Mesodermal cell (in vitro differentiated cells): ENCODE results near the gene ADCY5.

Experiments
- H3K27ac ChIP-seq: 2 replicates; pipeline ENCODE4 v1.7.0; 2013; ENCODE audit warnings: mild to moderate bottlenecking, low read depth, low read length, moderate library complexity; ENCODE audit not compliant: severe bottlenecking
- H3K36me3 ChIP-seq: 2 replicates; pipeline ENCODE4 v1.7.1; 2013; ENCODE audit warnings: mild to moderate bottlenecking, low read length, moderate library complexity; ENCODE audit not compliant: control insufficient read depth, insufficient read depth
- H3K4me1 ChIP-seq: one replicate; pipeline ENCODE4 v1.7.1; 2013; ENCODE audit warnings: mild to moderate bottlenecking, low read length; ENCODE audit not compliant: insufficient read depth, control insufficient read depth, poor library complexity, severe bottlenecking
- H3K4me3 ChIP-seq: 2 replicates; pipeline ENCODE4 v1.7.0; 2013; ENCODE audit warnings: low read length, control low read depth, mild to moderate bottlenecking; ENCODE audit not compliant: insufficient read depth, poor library complexity, severe bottlenecking; ENCODE audit errors: extremely low read depth
- H3K9me3 ChIP-seq: 2 replicates; pipeline ENCODE4 v1.7.1; 2013; ENCODE audit warnings: mild to moderate bottlenecking, low read length, moderate library complexity; ENCODE audit not compliant: control insufficient read depth
- WGBS, 2 experiments: methylation state at CpG; one replicate each; pipeline ENCODE4 v1.1.5; 2013; ENCODE audit warnings: missing lambda C conversion rate in 2 of 2; ENCODE audit not compliant: insufficient coverage in 2 of 2; 5-methylcytosine and 5-hydroxymethylcytosine counted together

Gene ADCY5

DNA sequence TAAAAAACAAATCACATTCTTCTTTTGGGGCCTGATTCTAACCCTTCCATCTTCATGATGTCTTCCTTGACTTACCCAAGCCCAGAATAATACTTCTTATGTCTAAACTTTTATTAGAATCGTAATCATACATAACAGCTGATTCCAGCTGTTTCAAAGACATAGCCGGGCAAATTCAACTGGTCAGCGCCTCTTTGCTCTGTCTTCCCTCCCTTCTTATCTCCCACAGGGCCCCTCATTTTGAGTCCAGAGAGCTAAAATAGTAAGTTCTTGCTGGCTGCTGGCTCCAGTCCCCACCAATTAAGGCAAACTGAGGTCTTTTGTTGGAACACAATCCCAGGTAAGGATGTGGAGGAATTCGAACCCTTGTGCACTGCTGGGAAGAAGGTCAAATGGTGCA lies 108.6 kb downstream of the ADCY5 start:
- Histone ChIP-seq H3K27ac (no peak overlapping the region), H3K4me3 (no peak overlapping the region), H3K9me3 (no peaks in the 10 kb centered on the region), H3K4me1 (peaks cover 22% of the 10 kb centered on the region), H3K36me3 (no peaks in the 10 kb centered on the region)
- 74 to 92% methylated on average over 4 of the region's 4 CpGs for WGBS, 2 experiments

DNA sequence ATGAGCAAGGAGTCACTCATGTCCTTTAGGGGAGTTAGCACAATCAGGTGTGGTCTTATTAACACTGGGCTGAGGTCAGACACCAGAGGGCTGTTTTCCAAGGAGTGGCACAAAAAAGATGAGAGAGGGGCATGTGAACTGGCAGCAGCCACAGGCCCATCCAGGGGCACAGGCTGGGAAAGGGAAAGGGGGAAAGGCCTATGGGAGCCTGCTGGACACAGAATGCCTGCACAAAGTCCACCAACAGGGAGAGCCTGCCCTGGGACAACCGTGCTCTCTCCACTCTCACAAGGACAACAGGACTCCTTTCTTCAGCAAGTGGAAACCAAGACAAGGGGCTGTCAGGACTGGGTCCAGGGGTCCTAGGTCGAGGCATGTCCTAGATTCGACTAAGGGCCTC lies 109.6 kb downstream of the ADCY5 start:
- Histone ChIP-seq H3K4me3 (no peak overlapping the region), H3K27ac (no peak overlapping the region), H3K4me1 (peaks cover 12% of the 10 kb centered on the region), H3K36me3 (no peaks in the 10 kb centered on the region), H3K9me3 (no peaks in the 10 kb centered on the region)
- WGBS, 2 experiments: 78% methylated on average over 3 of the region's 3 CpGs; no CpG with 5 or more reads in 1 of the 2 experiments

DNA sequence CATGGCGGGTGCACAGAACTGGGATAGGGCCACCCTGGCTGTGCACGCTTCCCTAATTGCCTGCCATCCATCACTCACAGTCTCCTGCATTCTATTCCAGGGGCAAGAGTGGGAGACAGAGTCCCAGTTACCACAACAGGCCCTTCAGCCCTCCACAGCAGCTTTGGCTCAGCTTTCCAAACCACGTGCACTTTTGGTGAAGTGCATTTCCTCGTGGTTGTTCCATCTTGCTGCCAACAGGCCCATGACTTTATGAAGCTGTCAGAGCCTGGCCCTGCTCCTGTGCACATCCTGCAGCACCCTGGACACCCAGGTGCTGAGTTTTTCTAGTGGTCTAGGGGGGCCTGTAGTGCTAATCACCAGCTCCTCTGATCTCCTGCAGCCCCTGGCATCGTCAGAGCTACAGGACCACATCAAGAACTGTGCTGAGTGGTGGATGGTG lies 110.2 kb downstream of the ADCY5 start:
- H3K36me3 ChIP-seq: no peaks in the 10 kb centered on the region
- no peaks in the 10 kb centered on the region for H3K9me3 ChIP-seq
- H3K4me1 ChIP-seq: peaks cover 6% of the 10 kb centered on the region
- H3K4me3 ChIP-seq: no peak overlapping the region
- no peak overlapping the region for H3K27ac ChIP-seq
- 72 to 88% methylated on average over 5 of the region's 5 CpGs for WGBS, 2 experiments

- Histone ChIP-seq H3K4me1 (peaks cover under 1% of the 10 kb centered on the region), H3K36me3 (no peaks in the 10 kb centered on the region), H3K27ac (no peak overlapping the region), H3K9me3 (no peaks in the 10 kb centered on the region), H3K4me3 (no peak overlapping the region)
- WGBS, 2 experiments: 89% methylated on average over 6 to 8 of the region's 8 CpGs
These were observed 110.8 kb downstream of the ADCY5 start for GRCh38 chr3:123337948-123338619.

DNA sequence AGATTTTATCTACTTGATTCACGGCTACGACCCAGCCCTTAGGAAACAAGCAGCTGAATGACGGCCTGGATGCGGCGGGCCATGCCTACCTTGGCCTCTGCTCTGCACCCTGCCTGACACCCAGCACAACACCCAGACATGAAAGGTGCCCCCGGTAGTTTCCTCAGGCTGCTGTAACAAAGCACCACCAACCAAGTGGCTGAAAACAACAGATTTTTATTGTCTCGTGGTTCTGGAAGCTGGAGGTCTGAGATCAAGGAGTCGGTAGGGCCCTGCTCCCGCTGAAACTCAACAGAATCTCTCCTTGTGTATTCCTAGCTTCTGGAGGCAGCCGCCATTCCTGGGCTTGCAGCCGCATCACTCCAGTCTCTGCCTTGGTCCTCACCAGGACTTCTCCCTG lies 111.7 kb downstream of the ADCY5 start:
- Histone ChIP-seq H3K9me3 (no peaks in the 10 kb centered on the region), H3K4me1 (peaks cover 4% of the 10 kb centered on the region), H3K27ac (no peak overlapping the region), H3K36me3 (no peaks in the 10 kb centered on the region), H3K4me3 (no peak overlapping the region)
- 85 to 91% methylated on average over 6 to 10 of the region's 11 CpGs for WGBS, 2 experiments

GRCh38 chr3:123336441-123336851 lies 112.4 kb downstream of the ADCY5 start:
- 83 to 98% methylated on average over 5 of the region's 7 CpGs for WGBS, 2 experiments
- no peaks in the 10 kb centered on the region for H3K36me3 ChIP-seq
- no peaks in the 10 kb centered on the region for H3K9me3 ChIP-seq
- no peak overlapping the region for H3K4me3 ChIP-seq
- no peak overlapping the region for H3K27ac ChIP-seq
- H3K4me1 ChIP-seq: peaks cover 11% of the 10 kb centered on the region

DNA sequence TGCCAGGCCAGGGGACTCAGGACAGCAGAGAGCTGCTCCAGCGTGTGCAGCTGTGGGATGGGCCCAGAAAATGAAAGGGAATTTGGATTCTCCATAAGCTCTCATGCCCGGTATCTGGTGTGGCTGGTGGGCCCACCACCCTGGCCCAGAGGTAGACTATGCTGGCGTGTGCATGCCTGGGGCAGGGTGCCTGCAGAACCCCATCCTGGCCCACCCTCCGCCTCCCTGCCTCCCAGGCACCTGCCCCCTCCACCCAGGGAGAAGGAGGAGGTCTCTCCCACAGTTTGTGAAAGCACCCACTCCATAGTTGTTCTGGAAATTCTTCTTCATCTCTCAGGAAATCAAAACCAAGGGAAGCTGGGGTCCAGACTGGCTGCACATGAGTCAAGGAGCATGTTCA lies 112.9 kb downstream of the ADCY5 start:
- Histone ChIP-seq H3K27ac (no peak overlapping the region), H3K9me3 (no peaks in the 10 kb centered on the region), H3K4me1 (peaks cover 16% of the 10 kb centered on the region), H3K36me3 (no peaks in the 10 kb centered on the region), H3K4me3 (no peak overlapping the region)
- WGBS, 2 experiments: 67 to 75% methylated on average over 2 to 3 of the region's 4 CpGs

DNA sequence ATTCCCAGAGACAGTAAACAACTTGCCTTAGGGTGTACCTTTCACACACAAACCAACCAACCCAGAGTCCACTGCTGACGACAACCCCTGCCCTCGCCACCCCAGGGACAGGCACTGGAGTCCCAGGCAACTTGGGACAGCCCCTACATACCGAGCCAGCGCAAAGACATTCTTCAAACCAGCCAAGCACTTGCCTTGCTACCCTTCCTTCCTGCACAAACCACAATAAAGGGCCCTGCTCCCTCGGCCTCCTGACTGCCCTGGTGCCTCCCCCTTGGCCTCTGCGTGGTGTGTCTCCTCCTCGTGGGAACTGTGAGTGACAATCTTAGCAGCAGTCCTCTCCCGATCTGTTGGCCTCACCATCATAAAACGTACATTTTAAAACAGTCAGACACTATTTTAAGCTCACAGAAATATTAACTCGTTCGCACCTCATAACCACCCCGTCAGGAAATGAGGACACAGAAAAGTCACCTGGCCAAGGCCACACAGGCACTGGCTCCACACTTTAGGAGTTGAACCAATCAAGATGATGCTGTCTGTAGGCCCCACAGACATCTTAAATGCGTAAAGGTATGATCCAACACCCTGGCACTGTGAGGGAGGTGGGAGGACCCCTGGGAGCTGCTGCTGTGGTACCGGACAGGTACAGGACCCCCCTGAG lies 113.8 kb downstream of the ADCY5 start:
- H3K4me1 ChIP-seq: peaks cover 23% of the 10 kb centered on the region
- no peaks in the 10 kb centered on the region for H3K36me3 ChIP-seq
- no peak overlapping the region for H3K4me3 ChIP-seq
- no peaks in the 10 kb centered on the region for H3K9me3 ChIP-seq
- 86 to 90% methylated on average over 11 to 13 of the region's 14 CpGs for WGBS, 2 experiments
- no peak overlapping the region for H3K27ac ChIP-seq

- Histone ChIP-seq H3K4me3 (no peak overlapping the region), H3K4me1 (peaks cover 23% of the 10 kb centered on the region), H3K9me3 (no peaks in the 10 kb centered on the region), H3K27ac (no peak overlapping the region), H3K36me3 (no peaks in the 10 kb centered on the region)
- WGBS, 2 experiments: 94 to 95% methylated on average over 6 of the region's 7 CpGs
These were observed 114.8 kb downstream of the ADCY5 start for GRCh38 chr3:123334056-123334455.

GRCh38 chr3:123333401-123333800 lies 115.5 kb downstream of the ADCY5 start:
- WGBS, 2 experiments: 67 to 82% methylated on average over 5 of the region's 10 CpGs
- no peaks in the 10 kb centered on the region for H3K36me3 ChIP-seq
- peaks cover 23% of the 10 kb centered on the region for H3K4me1 ChIP-seq
- H3K27ac ChIP-seq: no peak overlapping the region
- H3K4me3 ChIP-seq: no peak overlapping the region
- H3K9me3 ChIP-seq: no peaks in the 10 kb centered on the region

- H3K4me3 ChIP-seq: no peak overlapping the region
- 92 to 96% methylated on average over 10 to 13 of the region's 15 CpGs for WGBS, 2 experiments
These were observed 116.7 kb downstream of the ADCY5 start for GRCh38 chr3:123332124-123332641.

More at GRCh38 chr3:123332124-123332641, 116.7 kb downstream of the ADCY5 start:
- H3K27ac ChIP-seq: no peak overlapping the region
- peaks cover 23% of the 10 kb centered on the region for H3K4me1 ChIP-seq
- no peaks in the 10 kb centered on the region for H3K36me3 ChIP-seq
- no peaks in the 10 kb centered on the region for H3K9me3 ChIP-seq
